ENCODE data around the gene BLOC1S3. TPM values are rescaled to one million over a fixed set of nuclear protein-coding genes. Genes with fewer than 3 reads are reported as not detected.

BLOC1S3 gene
- total RNA-seq, 1 experiment from 2014 or later = 11.5 TPM

DNA sequence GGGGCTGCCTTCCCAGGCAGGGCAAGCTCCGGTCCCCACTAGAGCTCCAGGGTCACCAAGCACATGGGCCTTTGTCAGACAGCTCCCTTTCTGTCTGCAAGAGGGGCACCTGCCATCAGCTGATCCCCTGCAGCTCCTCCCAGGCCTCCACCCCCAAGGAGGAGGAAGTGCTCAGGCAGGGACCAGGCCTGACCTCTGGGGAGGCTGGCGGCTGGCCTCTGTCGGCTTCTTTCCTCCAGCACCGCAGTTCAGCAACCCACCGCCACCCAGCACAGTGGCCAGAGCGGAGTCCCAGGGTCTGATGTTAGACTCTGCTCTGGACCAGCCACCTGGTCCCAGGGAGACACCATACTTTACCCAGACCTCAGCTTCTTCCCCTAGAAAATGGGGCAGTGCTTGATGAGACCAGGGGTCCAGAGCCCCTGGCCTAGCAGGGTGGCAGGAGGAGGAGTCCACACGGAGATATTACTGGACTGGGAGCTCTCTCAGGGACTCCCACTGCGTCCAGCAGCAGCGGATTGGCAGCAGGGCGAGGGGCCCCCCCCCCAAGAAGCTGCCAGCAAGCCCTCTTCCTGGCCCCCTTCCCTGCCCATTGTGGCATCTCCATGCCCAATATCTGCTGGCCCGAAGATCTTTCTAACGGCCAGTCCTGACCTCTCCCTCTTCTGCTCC lies 41.9 kb upstream of the BLOC1S3 start:
- TF ChIP-seq EZH2 (IDR thresholded peaks at IDR 0.05; ENCODE audit: low read depth) (no peak), CTCF (conservative IDR thresholded peaks at IDR 0.05) (no peak)
- Histone ChIP-seq H3K36me3 (ENCODE audit: low read depth) (no peaks in the 10 kb centered on the region), H4K20me1 (ENCODE audit: insufficient read depth) (peaks cover 45% of the 10 kb centered on the region), H3F3A (ENCODE audit: insufficient read depth, low read depth) (no peaks in the 10 kb centered on the region), H3K79me2 (ENCODE audit: low read depth) (peaks cover 19% of the 10 kb centered on the region), H3K9me2 (ENCODE audit: insufficient read depth) (no peaks in the 10 kb centered on the region), H3K27ac (no peak overlapping the region), H3K4me1 (replicated peaks; ENCODE audit: insufficient read depth) (no peaks in the 10 kb centered on the region), H3K9me3 (ENCODE audit: insufficient read depth, low read depth) (no peaks in the 10 kb centered on the region), H2AFZ (no peak overlapping the region), H3K27me3 (ENCODE audit: insufficient read depth, low read depth) (no peaks in the 10 kb centered on the region), H3K4me2 (no peak overlapping the region), H3K4me3 (no peak overlapping the region)
- intact Hi-C loops (cut with micrococcal nuclease; ENCODE audit: unreplicated experiment) = no loop called here
- ChIA-PET POLR2A (ENCODE audit: unreplicated experiment) (interaction anchor here (0.7 kb wide), 1 partner anchor 185 kb away, joined by 29 read pairs; no protein-coding TSS in a partner anchor), CTCF (no interaction called here)
- no TSS peak for BruUV-seq (replicated peaks)
- no peak for DNase-seq

DNA sequence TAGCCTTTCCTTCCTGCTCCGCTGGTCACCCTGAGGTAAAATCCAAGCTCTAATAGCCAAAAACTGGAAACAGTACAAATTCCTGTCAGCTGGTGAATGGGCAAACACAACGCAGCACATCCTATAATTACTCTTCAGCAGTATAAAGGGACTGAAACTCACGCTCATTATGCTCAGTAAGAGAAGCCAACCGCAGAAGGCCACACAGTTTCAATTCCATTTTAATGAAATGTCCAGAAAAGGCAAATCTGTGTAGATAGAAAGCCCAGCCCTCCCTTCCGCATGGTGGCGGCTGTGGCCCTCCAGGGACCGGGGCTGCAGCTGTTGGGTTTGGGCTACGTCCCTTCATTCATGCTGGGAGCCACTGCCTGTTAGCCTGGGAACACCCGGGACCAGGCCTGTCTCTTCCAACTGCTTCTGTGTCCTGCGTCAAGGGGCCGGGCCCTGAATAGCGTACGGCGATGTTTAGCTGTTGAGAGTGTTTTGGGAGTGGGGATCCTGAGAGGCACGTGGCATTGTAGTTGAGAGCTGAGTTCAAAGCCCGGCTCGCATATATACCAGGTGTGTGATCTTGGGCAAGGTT lies 41.3 kb upstream of the BLOC1S3 start:
- CTCF ChIA-PET = interaction anchor here (0.7 kb wide), 1 partner anchor 12 kb away, joined by 4 read pairs; no protein-coding TSS in a partner anchor

GRCh38 chr19:45138303-45138751 lies 40.3 kb upstream of the BLOC1S3 start:
- Histone ChIP-seq H3K27ac (no peak overlapping the region), H4K20me1 (ENCODE audit: insufficient read depth) (peaks cover 45% of the 10 kb centered on the region), H3K79me2 (ENCODE audit: low read depth) (peaks cover 11% of the 10 kb centered on the region; the same call in 1 of the 2 replicates), H3K36me3 (ENCODE audit: low read depth) (no peaks in the 10 kb centered on the region), H2AFZ (no peak overlapping the region), H3K9me2 (ENCODE audit: insufficient read depth) (no peaks in the 10 kb centered on the region), H3K27me3 (ENCODE audit: insufficient read depth, low read depth) (no peaks in the 10 kb centered on the region), H3K4me1 (replicated peaks; ENCODE audit: insufficient read depth) (no peaks in the 10 kb centered on the region), H3K4me2 (no peak overlapping the region), H3F3A (ENCODE audit: insufficient read depth, low read depth) (no peaks in the 10 kb centered on the region), H3K4me3 (no peak overlapping the region), H3K9me3 (ENCODE audit: insufficient read depth, low read depth) (no peaks in the 10 kb centered on the region)
- TF ChIP-seq CTCF (conservative IDR thresholded peaks at IDR 0.05) = no peak
- TF ChIP-seq EZH2 (IDR thresholded peaks at IDR 0.05; ENCODE audit: low read depth) = no peak
- ChIA-PET POLR2A (ENCODE audit: unreplicated experiment) (no interaction called here), CTCF (no interaction called here)
- no peak for DNase-seq
- intact Hi-C loops (cut with micrococcal nuclease; ENCODE audit: unreplicated experiment) = no loop called here
- BruUV-seq (replicated peaks) = no TSS peak

More for the DNA sequence above, 41.3 kb upstream of the BLOC1S3 start:
- POLR2A ChIA-PET (ENCODE audit: unreplicated experiment) = interaction anchor here (0.6 to 0.7 kb wide), 2 partner anchors 28 to 185 kb away, joined by 9 to 29 read pairs; no protein-coding TSS in a partner anchor
- H3K36me3 ChIP-seq (ENCODE audit: low read depth) = no peaks in the 10 kb centered on the region
- no peaks in the 10 kb centered on the region for H3F3A ChIP-seq (ENCODE audit: insufficient read depth, low read depth)
- no peak overlapping the region for H3K27ac ChIP-seq
- H3K4me2 ChIP-seq = no peak overlapping the region
- TF ChIP-seq CTCF (conservative IDR thresholded peaks at IDR 0.05) (no peak), EZH2 (IDR thresholded peaks at IDR 0.05; ENCODE audit: low read depth) (no peak)
- H3K4me3 ChIP-seq = no peak overlapping the region
- H3K9me3 ChIP-seq (ENCODE audit: insufficient read depth, low read depth) = no peaks in the 10 kb centered on the region
- BruUV-seq (replicated peaks) = no TSS peak
- no peak overlapping the region for H2AFZ ChIP-seq
- intact Hi-C loops (cut with micrococcal nuclease; ENCODE audit: unreplicated experiment) = no loop called here
- peaks cover 45% of the 10 kb centered on the region for H4K20me1 ChIP-seq (ENCODE audit: insufficient read depth)
- H3K9me2 ChIP-seq (ENCODE audit: insufficient read depth) = no peaks in the 10 kb centered on the region
- no peak for DNase-seq
- H3K79me2 ChIP-seq (ENCODE audit: low read depth) = peaks cover 18% of the 10 kb centered on the region
- H3K4me1 ChIP-seq (replicated peaks; ENCODE audit: insufficient read depth) = no peaks in the 10 kb centered on the region
- no peaks in the 10 kb centered on the region for H3K27me3 ChIP-seq (ENCODE audit: insufficient read depth, low read depth)
